Measurements from ENCODE around the gene HNRNPAB.

Gene HNRNPAB

DNA sequence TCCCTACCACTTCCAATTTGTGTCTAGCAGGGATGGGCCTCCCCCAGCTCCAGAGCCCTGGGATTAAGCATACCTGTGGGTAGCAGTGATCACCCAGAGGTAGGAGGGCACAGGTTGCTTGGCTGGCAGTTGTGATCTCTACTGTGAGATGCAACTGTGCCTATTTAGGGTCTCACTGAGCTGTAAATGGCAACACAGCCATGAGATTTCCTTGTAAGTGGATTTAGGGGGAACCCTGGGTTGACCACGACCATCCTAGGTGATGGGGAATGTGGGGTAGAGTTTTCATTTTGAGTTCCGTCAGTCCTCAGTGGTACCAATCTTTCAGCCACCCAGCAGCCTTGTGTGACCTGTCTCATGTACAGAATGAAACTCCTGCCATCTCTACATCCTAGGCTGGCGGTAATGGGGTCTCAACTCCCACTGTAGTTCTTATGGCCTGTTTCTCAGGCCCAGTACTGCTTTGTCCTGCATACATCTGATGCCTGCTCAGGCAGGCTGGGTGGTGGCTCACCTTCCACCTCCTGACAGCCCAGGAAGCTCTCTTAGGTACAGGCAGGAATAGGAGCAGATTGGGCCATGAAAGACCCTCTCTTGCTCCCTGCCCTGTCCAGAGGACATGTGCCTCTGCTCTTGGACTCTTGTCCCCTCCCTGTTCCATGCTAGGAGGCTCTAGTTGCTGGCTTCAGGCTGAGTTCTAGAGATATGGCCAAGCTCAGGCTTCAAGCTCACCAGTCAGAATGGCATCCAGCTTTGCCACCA is 8.1 kb downstream of the HNRNPAB start:
- no peak for DNase-seq (ENCODE audit: low read depth, low spot score)
- CTCF ChIA-PET = interaction anchor here (1.4 kb wide), 1 partner anchor 1346 kb away, joined by 3 read pairs; no protein-coding TSS in a partner anchor
- H3K4me3 ChIP-seq (ENCODE audit: low read depth, low read length) = no peak overlapping the region
- TF ChIP-seq, protein P1, sequence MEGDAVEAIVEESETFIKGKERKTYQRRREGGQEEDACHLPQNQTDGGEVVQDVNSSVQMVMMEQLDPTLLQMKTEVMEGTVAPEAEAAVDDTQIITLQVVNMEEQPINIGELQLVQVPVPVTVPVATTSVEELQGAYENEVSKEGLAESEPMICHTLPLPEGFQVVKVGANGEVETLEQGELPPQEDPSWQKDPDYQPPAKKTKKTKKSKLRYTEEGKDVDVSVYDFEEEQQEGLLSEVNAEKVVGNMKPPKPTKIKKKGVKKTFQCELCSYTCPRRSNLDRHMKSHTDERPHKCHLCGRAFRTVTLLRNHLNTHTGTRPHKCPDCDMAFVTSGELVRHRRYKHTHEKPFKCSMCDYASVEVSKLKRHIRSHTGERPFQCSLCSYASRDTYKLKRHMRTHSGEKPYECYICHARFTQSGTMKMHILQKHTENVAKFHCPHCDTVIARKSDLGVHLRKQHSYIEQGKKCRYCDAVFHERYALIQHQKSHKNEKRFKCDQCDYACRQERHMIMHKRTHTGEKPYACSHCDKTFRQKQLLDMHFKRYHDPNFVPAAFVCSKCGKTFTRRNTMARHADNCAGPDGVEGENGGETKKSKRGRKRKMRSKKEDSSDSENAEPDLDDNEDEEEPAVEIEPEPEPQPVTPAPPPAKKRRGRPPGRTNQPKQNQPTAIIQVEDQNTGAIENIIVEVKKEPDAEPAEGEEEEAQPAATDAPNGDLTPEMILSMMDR (IDR thresholded peaks at IDR 0.05; ENCODE audit: insufficient read depth, low read length, missing control alignments) = no peak
- POLR2A ChIA-PET = interaction anchor here (4.5 kb wide), 1 partner anchor 8 kb away, joined by 30 read pairs; the partner anchor contains the start of gene HNRNPAB

DNA sequence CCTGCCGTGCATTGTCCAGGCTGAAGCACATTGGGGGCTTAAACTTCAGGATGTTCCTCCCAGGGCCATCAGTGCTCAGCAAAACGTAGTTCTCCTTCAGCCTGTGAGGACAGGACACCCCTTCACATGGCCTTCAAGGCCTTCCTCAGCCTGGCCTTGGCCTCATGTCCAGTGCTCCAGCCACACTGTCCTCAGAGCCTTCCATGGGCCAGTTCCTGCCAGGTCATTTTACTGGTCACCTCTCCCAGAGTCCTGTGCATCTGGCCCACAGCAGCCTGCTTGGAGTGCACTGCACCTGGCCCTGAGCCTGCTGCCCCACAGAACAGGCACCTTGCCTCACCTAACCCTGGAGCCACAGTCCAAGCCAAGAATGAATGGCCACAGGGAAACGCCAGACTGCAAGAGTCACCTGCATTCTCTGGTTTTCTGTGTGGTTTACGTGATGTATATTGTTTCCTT is 8.7 kb downstream of the HNRNPAB start:
- no peak overlapping the region for H3K4me3 ChIP-seq (ENCODE audit: low read depth, low read length)
- DNase-seq (ENCODE audit: low read depth, low spot score) = no peak
- TF ChIP-seq, protein P1 (IDR thresholded peaks at IDR 0.05; ENCODE audit: insufficient read depth, low read length, missing control alignments) = no peak
- CTCF ChIA-PET = interaction anchor here (1.1 to 1.4 kb wide), 2 partner anchors 22 to 1346 kb away, joined by 3 read pairs; no protein-coding TSS in a partner anchor
- POLR2A ChIA-PET = interaction anchor here (4.5 kb wide), 1 partner anchor 9 kb away, joined by 30 read pairs; the partner anchor contains the start of gene HNRNPAB

DNA sequence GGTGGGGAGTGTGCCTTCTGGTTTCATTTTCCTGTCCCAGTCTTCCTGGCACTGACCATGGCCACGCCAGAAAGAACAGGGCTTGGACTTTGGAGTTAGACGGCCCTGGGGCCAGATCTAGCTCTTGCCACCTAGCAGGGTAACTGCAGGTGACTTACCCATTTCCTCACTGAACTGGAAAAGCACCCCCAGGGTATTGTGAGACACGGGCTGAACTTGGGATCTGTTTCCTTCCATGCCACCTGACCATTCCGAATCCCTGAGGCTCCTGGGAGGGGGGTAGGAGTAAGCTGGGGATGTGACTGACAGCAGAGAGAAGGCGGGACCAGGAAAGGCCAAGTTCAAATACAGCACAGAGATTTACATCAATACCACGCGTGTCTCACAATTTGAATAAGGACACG is 9.4 kb downstream of the HNRNPAB start:
- CTCF ChIA-PET = interaction anchor here (1.1 to 1.4 kb wide), 2 partner anchors 21 to 1345 kb away, joined by 3 read pairs; no protein-coding TSS in a partner anchor
- H3K4me3 ChIP-seq (ENCODE audit: low read depth, low read length) = no peak overlapping the region
- POLR2A ChIA-PET = interaction anchor here (4.5 kb wide), 1 partner anchor 9 kb away, joined by 30 read pairs; the partner anchor contains the start of gene HNRNPAB
- no peak for DNase-seq (ENCODE audit: low read depth, low spot score)
- TF ChIP-seq, protein P1 (IDR thresholded peaks at IDR 0.05; ENCODE audit: insufficient read depth, low read length, missing control alignments) = no peak

DNA sequence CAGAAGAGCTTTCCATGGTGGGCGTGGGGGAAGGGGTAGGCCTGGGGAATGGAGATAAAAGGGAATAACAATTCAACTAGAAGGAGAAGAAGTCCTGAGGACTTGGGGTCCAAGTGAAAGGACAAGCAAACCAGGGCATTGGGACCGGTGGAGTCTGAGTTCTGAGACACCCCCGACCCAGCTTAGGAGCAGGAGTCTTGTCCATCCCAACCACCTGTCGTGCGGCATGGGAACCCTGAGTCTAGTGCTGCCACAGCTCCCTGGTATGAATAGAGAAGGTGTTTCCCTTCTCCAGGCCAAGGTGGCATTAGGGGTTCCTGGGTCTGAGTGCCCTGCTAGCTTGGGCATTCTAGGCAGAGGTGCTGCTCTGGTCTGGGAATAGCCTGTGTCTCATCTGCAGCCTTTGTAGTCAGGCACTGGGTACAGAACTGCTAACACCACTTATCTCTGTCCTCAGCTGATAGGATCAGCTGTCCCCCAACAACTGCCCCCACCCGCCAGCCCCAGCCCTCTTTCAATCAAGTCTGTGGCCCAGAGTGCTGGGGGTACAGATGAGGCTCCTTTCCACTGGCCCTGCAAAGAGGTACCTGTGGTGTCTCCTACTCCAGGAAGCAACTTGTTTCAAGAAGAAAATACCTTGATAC is 9.9 kb downstream of the HNRNPAB start:
- POLR2A ChIA-PET = interaction anchor here (4.5 kb wide), 1 partner anchor 10 kb away, joined by 30 read pairs; the partner anchor contains the start of gene HNRNPAB
- TF ChIP-seq, protein P1 (IDR thresholded peaks at IDR 0.05; ENCODE audit: insufficient read depth, low read length, missing control alignments) = no peak
- no peak for DNase-seq (ENCODE audit: low read depth, low spot score)
- no peak overlapping the region for H3K4me3 ChIP-seq (ENCODE audit: low read depth, low read length)
- CTCF ChIA-PET = interaction anchor here (1.1 kb wide), 1 partner anchor 21 kb away, joined by 3 read pairs; no protein-coding TSS in a partner anchor

DNA sequence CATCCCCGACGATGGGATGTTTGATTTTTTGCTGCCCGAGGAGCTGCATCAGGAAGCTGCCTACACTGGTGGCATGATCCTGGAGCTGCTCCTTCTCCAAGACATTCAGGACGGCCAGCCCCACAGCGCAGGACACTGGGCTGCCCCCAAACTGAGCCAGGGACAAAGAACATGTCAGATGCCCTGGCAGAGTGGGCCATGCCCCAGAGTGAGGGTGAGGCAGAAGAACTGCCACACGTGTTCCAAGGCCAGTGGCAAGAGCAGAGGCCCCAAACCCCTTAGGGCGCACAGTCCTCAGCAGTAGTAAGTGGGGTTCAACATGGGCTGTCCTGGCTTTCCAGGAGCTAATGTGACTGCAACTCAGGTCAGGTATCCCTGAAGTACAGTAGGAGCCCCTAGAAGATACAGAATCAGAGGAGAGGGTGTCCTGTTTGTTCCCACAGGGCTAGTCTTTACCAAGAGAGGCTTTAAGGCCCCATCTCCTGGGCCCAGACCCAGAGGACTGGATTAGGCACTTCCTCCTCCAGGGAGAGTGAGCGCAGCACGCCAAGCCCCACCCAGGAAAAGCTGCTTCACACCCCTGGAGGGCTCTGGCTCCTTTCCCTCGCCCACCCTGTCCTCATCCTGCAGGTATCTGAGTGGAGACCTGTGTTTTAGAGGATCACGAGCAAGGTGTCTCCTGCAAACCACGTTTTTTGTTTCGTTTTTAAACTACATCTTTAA is 11.1 kb downstream of the HNRNPAB start:
- ChIA-PET CTCF (interaction anchor here (0.8 to 1.5 kb wide), 3 partner anchors 8 to 19 kb away, joined by 3 read pairs; no protein-coding TSS in a partner anchor), POLR2A (interaction anchor here (4.5 kb wide), 1 partner anchor 11 kb away, joined by 30 read pairs; the partner anchor contains the start of gene HNRNPAB)
- H3K4me3 ChIP-seq (ENCODE audit: low read depth, low read length) = no peak overlapping the region
- TF ChIP-seq, protein P1 (IDR thresholded peaks at IDR 0.05; ENCODE audit: insufficient read depth, low read length, missing control alignments) = no peak
- DNase-seq (ENCODE audit: low read depth, low spot score) = no peak

Data from AG04449 (cell line).